A549 (cell line): ENCODE measurements around the gene ITGB1BP1. TPM values are rescaled to one million over a fixed set of nuclear protein-coding genes. Genes with fewer than 3 reads are reported as not detected.

ENCODE experiments used
- ATAC-seq, 2 experiments: fragments of 200-7000 bp in 1 of 2; fragments of >200 bp in 1 of 2; cut with Nextera tagmentation in 1 of 2; cut with Tn5 transposase in 1 of 2; 3 replicates each; pipeline versions ENCODE4 v1.8.0 to v1.9.1; 2018 to 2020; ENCODE audit warnings: mild to moderate bottlenecking in 1 of 2, moderate library complexity in 1 of 2
- CTCF ChIA-PET: fragments of 300-600 bp; sonication (Branson Sonifier 250); formaldehyde crosslinking; extraction: SDS; loops from one replicate; lab custom pipeline; 2021; ENCODE audit warnings: antibody characterized with exemption, inconsistent platforms; lab: Yijun Ruan, JAX
- POLR2A ChIA-PET: fragments of 350-600 bp; formaldehyde crosslinking; extraction: SDS; loops from one replicate; lab custom pipeline; 2021; ENCODE audit warnings: antibody characterized with exemption, inconsistent platforms; lab: Yijun Ruan, JAX
- DNase-seq, 2 experiments: peaks; one replicate each; pipeline versions ENCODE4 v3.0.0 to v3.0.0-alpha.2; 2011 to 2016; ENCODE audit warnings: low read depth in 1 of 2, low spot score in 1 of 2
- FAIRE-seq: peaks from 2 replicates; lab custom pipeline; 2011; peaks lifted over from hg19 to GRCh38; lab: Jason Lieb, UNC
- H3K27ac ChIP-seq, 2 experiments: fragments of >200 bp; sonication (Bioruptor Twin); formaldehyde crosslinking; 3 replicates each; pipeline ENCODE4 v1.5.1; 2016 to 2017
- H3K4me1 ChIP-seq: fragments of >200 bp; sonication (Bioruptor Twin); formaldehyde crosslinking; 3 replicates; pipeline ENCODE4 v1.6.1; 2016
- H3K4me2 ChIP-seq: fragments of >200 bp; sonication (Bioruptor Twin); formaldehyde crosslinking; 3 replicates; pipeline ENCODE4 v1.6.1; 2016
- H3K4me3 ChIP-seq: fragments of >200 bp; sonication (Bioruptor Twin); formaldehyde crosslinking; 3 replicates; pipeline ENCODE4 v1.5.1; 2016
- H3K9me3 ChIP-seq: fragments of >200 bp; sonication (Bioruptor Twin); formaldehyde crosslinking; 3 replicates; pipeline ENCODE4 v1.6.1; 2016
- CBX2 ChIP-seq: fragments of 200-600 bp; sonication (generic); IDR thresholded peaks from 2 replicates; pipeline ENCODE4 v1.6.1; 2016; ENCODE audit warnings: low read depth, mild to moderate bottlenecking, borderline replicate concordance
- EHF ChIP-seq: fragments of 250-450 bp; sonication (Bioruptor Pico); IDR thresholded peaks from 2 replicates; pipeline ENCODE4 v1.5.0; 2020; ENCODE audit warnings: mild to moderate bottlenecking
- FOSB ChIP-seq: fragments of 250-450 bp; sonication (Bioruptor Pico); IDR thresholded peaks from 2 replicates; pipeline ENCODE4 v1.5.0; 2020; ENCODE audit warnings: mild to moderate bottlenecking, moderate library complexity
- NPAS2 ChIP-seq: fragments of 250-450 bp; sonication (Bioruptor Pico); IDR thresholded peaks from 2 replicates; pipeline ENCODE4 v1.8.0; 2022; ENCODE audit warnings: mild to moderate bottlenecking, moderate library complexity, borderline replicate concordance
- RARB ChIP-seq: fragments of 250-450 bp; sonication (Bioruptor Pico); IDR thresholded peaks from 2 replicates; pipeline ENCODE4 v1.8.0; 2021; ENCODE audit warnings: mild to moderate bottlenecking, moderate library complexity
- SMC3 ChIP-seq: fragments of >200 bp; sonication (Bioruptor Twin); formaldehyde crosslinking; IDR thresholded peaks from 3 replicates; pipeline ENCODE4 v1.6.1; 2018; ENCODE audit warnings: inconsistent platforms
- SREBF2 ChIP-seq: fragments of 450-650 bp; IDR thresholded peaks from 2 replicates; pipeline ENCODE4 v1.6.1; 2014; ENCODE audit warnings: mild to moderate bottlenecking, moderate library complexity
- TP53 ChIP-seq: fragments of 250-450 bp; sonication (Bioruptor Pico); IDR thresholded peaks from 2 replicates; pipeline ENCODE4 v1.5.0; 2021; ENCODE audit warnings: mild to moderate bottlenecking, moderate library complexity
- ZFP36 ChIP-seq: fragments of 450-650 bp; IDR thresholded peaks from 2 replicates; pipeline ENCODE4 v1.6.1; 2014; ENCODE audit warnings: borderline replicate concordance; ENCODE audit not compliant: partially characterized antibody
- ZNF302 ChIP-seq: fragments of 250-450 bp; sonication (Bioruptor Pico); IDR thresholded peaks from 2 replicates; pipeline ENCODE4 v1.9.0; 2021; ENCODE audit warnings: inconsistent platforms, mild to moderate bottlenecking, moderate library complexity
- WGBS: methylation state at CpG from one replicate; pipeline ENCODE4 v1.1.6; 2017; ENCODE audit errors: missing lambda C conversion rate; 5-methylcytosine and 5-hydroxymethylcytosine counted together
- polyA plus RNA-seq, 4 experiments: library from polyadenylated mRNA; depleted of rRNA in 3 of 4; stranded (reverse); fragments of >200 nt; fragmentation: RNase III in 1 of 4; extraction: RNeasy Plus Mini Kit Qiagen cat#74134 plus additional on column Dnase treatment in 1 of 4; gene quantifications; 2 replicates in 3 of 4; 3 replicates in 1 of 4; pipeline ENCODE4 v1.2.3, GENCODE V29; 2011 to 2017
- TF ChIP-seq, protein P1 (sequence below): IDR thresholded peaks from 2 replicates; pipeline ENCODE4 v1.6.1; 2012; ENCODE audit warnings: low read depth, borderline replicate concordance
- TF ChIP-seq, protein P2 (sequence below): fragments of 200-600 bp; sonication (generic); IDR thresholded peaks from 2 replicates; pipeline ENCODE4 v1.6.1; 2016; ENCODE audit warnings: antibody characterized with exemption, mild to moderate bottlenecking, moderate library complexity
- TF ChIP-seq, protein P3 (sequence below): fragments of 150-350 bp; IDR thresholded peaks from 2 replicates; pipeline ENCODE4 v1.6.1; 2014; ENCODE audit warnings: low read depth, mild to moderate bottlenecking, low read length
- TF ChIP-seq, protein P4 (sequence below): fragments of >200 bp; sonication (Bioruptor Twin); formaldehyde crosslinking; IDR thresholded peaks from 3 replicates; pipeline ENCODE4 v1.6.1; 2016

The ITGB1BP1 gene
- polyA plus RNA-seq, 2 of the 4 experiments (the other 2 are of a cell fraction), result 99.3 to 136 TPM

DNA sequence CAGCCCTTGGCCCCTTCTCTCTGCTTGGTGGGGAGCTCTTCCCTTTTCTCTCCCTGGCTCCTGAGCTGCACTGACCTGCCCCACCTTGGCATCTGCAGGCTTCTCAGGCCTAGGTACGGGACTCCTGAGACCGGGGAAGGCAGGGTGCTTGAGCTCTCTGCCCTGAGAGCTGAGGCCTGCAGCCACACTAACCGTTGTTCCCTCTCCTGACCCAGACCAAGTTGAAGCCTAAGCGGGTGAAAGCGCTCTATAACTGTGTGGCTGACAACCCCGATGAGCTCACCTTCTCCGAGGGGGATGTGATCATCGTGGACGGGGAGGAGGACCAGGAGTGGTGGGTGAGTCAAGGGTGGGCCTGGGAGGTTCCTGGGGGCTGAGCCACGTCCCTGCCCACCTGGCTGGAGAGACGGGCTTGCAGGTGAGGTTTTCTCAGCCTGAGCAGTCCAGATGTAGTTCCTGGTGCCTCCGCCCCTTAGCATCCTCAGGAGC, 22.2 kb downstream of the ITGB1BP1 start (continued):
- TF ChIP-seq NPAS2, result no peak
- TF ChIP-seq, protein P1, sequence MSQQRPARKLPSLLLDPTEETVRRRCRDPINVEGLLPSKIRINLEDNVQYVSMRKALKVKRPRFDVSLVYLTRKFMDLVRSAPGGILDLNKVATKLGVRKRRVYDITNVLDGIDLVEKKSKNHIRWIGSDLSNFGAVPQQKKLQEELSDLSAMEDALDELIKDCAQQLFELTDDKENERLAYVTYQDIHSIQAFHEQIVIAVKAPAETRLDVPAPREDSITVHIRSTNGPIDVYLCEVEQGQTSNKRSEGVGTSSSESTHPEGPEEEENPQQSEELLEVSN, result no peak
- TF ChIP-seq, protein P2, sequence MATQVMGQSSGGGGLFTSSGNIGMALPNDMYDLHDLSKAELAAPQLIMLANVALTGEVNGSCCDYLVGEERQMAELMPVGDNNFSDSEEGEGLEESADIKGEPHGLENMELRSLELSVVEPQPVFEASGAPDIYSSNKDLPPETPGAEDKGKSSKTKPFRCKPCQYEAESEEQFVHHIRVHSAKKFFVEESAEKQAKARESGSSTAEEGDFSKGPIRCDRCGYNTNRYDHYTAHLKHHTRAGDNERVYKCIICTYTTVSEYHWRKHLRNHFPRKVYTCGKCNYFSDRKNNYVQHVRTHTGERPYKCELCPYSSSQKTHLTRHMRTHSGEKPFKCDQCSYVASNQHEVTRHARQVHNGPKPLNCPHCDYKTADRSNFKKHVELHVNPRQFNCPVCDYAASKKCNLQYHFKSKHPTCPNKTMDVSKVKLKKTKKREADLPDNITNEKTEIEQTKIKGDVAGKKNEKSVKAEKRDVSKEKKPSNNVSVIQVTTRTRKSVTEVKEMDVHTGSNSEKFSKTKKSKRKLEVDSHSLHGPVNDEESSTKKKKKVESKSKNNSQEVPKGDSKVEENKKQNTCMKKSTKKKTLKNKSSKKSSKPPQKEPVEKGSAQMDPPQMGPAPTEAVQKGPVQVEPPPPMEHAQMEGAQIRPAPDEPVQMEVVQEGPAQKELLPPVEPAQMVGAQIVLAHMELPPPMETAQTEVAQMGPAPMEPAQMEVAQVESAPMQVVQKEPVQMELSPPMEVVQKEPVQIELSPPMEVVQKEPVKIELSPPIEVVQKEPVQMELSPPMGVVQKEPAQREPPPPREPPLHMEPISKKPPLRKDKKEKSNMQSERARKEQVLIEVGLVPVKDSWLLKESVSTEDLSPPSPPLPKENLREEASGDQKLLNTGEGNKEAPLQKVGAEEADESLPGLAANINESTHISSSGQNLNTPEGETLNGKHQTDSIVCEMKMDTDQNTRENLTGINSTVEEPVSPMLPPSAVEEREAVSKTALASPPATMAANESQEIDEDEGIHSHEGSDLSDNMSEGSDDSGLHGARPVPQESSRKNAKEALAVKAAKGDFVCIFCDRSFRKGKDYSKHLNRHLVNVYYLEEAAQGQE, result no peak

DNA sequence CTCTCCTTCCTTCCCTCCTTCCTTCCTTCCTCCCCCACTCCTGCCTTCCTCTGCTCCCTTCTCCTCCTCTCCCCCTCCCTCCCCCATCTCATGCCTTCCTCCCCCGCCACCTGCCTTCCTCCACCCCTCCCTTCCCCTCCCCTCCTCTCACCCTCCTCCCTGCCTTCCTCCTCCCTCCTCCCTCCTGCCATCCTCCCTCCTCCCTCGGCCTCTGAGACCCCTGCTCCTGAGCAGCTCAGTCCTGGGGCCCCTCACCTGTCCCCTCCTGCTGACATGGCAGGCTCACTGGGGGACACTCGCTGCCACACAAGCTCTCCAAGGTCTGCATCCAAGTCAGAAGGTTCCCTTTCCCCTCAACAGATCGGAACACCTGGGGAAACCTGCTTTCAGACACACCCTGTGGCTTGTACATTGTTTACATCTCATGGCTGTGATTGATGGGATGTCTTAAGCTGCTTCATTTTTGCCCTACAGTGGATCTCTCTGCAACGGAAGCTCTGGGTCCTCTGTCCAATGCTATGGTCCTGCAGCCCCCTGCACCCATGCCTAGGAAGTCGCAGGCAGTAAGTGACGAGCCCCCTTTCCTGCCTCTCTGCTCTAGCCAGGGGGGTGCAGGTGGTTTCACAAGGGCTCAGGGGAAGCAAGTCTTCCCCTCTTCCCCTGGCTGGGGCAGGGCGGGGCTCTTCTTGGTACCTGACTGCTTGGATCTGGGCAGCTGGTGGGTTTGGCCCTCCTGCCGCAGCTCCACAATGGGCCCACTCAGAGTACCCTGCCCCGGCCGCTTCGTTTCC, 22.9 kb downstream of the ITGB1BP1 start:
- no peak for FAIRE-seq
- ChIA-PET POLR2A (no interaction called here), CTCF (interaction anchor here (0.9 to 2.8 kb wide), 6 partner anchors 16 to 261 kb away, joined by 3 to 12 read pairs (median 4); partner anchors contain the start of genes CPSF3 and ITGB1BP1)
- TF ChIP-seq TP53 (CRISPR knock-in tag), result no peak
- no peak for TF ChIP-seq ZFP36
- no peak for TF ChIP-seq SREBF2
- TF ChIP-seq CBX2, result no peak
- TF ChIP-seq, protein P3, sequence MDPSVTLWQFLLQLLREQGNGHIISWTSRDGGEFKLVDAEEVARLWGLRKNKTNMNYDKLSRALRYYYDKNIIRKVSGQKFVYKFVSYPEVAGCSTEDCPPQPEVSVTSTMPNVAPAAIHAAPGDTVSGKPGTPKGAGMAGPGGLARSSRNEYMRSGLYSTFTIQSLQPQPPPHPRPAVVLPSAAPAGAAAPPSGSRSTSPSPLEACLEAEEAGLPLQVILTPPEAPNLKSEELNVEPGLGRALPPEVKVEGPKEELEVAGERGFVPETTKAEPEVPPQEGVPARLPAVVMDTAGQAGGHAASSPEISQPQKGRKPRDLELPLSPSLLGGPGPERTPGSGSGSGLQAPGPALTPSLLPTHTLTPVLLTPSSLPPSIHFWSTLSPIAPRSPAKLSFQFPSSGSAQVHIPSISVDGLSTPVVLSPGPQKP, result no peak
- no peak for TF ChIP-seq NPAS2
- no peak for TF ChIP-seq SMC3
- TF ChIP-seq ZNF302, result no peak
- no peak for TF ChIP-seq RARB (CRISPR knock-in tag)
- no peak for TF ChIP-seq EHF
- TF ChIP-seq, protein P4, sequence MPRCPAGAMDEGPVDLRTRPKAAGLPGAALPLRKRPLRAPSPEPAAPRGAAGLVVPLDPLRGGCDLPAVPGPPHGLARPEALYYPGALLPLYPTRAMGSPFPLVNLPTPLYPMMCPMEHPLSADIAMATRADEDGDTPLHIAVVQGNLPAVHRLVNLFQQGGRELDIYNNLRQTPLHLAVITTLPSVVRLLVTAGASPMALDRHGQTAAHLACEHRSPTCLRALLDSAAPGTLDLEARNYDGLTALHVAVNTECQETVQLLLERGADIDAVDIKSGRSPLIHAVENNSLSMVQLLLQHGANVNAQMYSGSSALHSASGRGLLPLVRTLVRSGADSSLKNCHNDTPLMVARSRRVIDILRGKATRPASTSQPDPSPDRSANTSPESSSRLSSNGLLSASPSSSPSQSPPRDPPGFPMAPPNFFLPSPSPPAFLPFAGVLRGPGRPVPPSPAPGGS, result no peak
- TF ChIP-seq FOSB (CRISPR knock-in tag), result no peak
- peaks cover 18% of the 10 kb centered on the region; the same call in 2 of the 3 replicates for H3K4me1 ChIP-seq
- peak overlapping the region in 1 of 2 experiments; percentile 64; a peak in 3 of 6 replicates for H3K27ac ChIP-seq
- H3K9me3 ChIP-seq, result no peaks in the 10 kb centered on the region
- no peak overlapping the region for H3K4me2 ChIP-seq
- DNase-seq, result no peak
- no peak for ATAC-seq
- 76% methylated on average over 11 of the region's 12 CpGs for WGBS
- no peak overlapping the region for H3K4me3 ChIP-seq
